ENCODE measurements around the gene DAP.

GRCh38 chr5:10761185-10761932 lies at the start of gene DAP:
- no peak for TF ChIP-seq CTCF (conservative IDR thresholded peaks at IDR 0.05; ENCODE audit: low read depth, low read length)
- TF ChIP-seq EZH2 (IDR thresholded peaks at IDR 0.05; ENCODE audit: low read length, unreplicated experiment) = no peak

Data from PC-3 (cell line).